Mammary epithelial cell (primary cell): Measurements from ENCODE around the gene ACTR5.

Experiments used
- CTCF ChIP-seq, 2 donors: IDR thresholded peaks in 1 of 2; conservative IDR thresholded peaks in 1 of 2; 2 replicates each; pipeline ENCODE4 v1.5.1; 2011 to 2012; ENCODE audit warnings: inconsistent platforms in 2 of 2, low read length in 2 of 2, mild to moderate bottlenecking in 2 of 2, control low read depth in 1 of 2, low read depth in 1 of 2; ENCODE audit not compliant: insufficient read depth in 1 of 2; ENCODE audit errors: extremely low read depth in 1 of 2
- EZH2 ChIP-seq: IDR thresholded peaks from 2 replicates; pipeline ENCODE4 v1.6.1; 2012; ENCODE audit warnings: low read length, inconsistent platforms, borderline replicate concordance

GRCh38 chr20:38782275-38782674 is 34.0 kb downstream of the ACTR5 start:
- TF ChIP-seq CTCF (conservative IDR thresholded peaks at IDR 0.05 in 1 of 2, IDR thresholded peaks at IDR 0.05 in 1 of 2; ENCODE audit: extremely low read depth in 1 of 2, insufficient read depth in 1 of 2, low read depth in 1 of 2, low read length in 2 of 2) (no peak), EZH2 (no peak)
